Measurements from ENCODE around the gene PDE3A. TPM values are rescaled to one million over a fixed set of nuclear protein-coding genes. Genes with fewer than 3 reads are reported as not detected.

PDE3A gene
- polyA plus RNA-seq, 3 donors, result 0.10 TPM; not detected in 2

- Histone ChIP-seq H3K9ac (ENCODE audit: insufficient read depth, low read length, poor library complexity, severe bottlenecking) (no peak overlapping the region), H3K79me2 (ENCODE audit: insufficient read depth, low read length) (no peaks in the 10 kb centered on the region), H4K20me1 (ENCODE audit: insufficient read depth, low read length) (no peaks in the 10 kb centered on the region), H3K27ac (ENCODE audit: low read depth in 1 of 2, low read length in 2 of 2) (no peak overlapping the region), H3K4me2 (replicated peaks; ENCODE audit: extremely low read depth, low read length, poor library complexity, severe bottlenecking) (no peak overlapping the region), H3K4me3 (replicated peaks in 1 of 3; ENCODE audit: low read depth in 2 of 3, low read length in 3 of 3) (no peak overlapping the region), H3K36me3 (replicated peaks in 1 of 2; ENCODE audit: control insufficient read depth in 1 of 2, insufficient read depth in 2 of 2, low read length in 2 of 2) (no peaks in the 10 kb centered on the region), H2AFZ (ENCODE audit: insufficient read depth, low read depth, low read length, poor library complexity, severe bottlenecking) (no peak overlapping the region), H3K9me3 (replicated peaks in 1 of 2; ENCODE audit: control insufficient read depth in 1 of 2, insufficient read depth in 1 of 2, low read length in 2 of 2) (peaks cover 6 to 13% of the 10 kb centered on the region in 2 donors), H3K27me3 (ENCODE audit: control insufficient read depth in 2 of 2, insufficient read depth in 2 of 2, low read length in 2 of 2) (no peaks in the 10 kb centered on the region), H3K4me1 (ENCODE audit: control insufficient read depth in 1 of 2, insufficient read depth in 2 of 2, low read length in 2 of 2) (no peaks in the 10 kb centered on the region)
- intact Hi-C loops (cut with micrococcal nuclease), result no loop called here
- Mint-ChIP-seq H3K4me3 (no peak overlapping the region), H3K27ac (no peak overlapping the region), H3K9me3 (peaks cover 14 to 29% (median 16%) of the 10 kb centered on the region in 7 donors), H3K4me1 (no peaks in the 10 kb centered on the region), H3K36me3 (no peaks in the 10 kb centered on the region), H3K27me3 (ENCODE audit: low read depth in 3 of 3) (no peaks in the 10 kb centered on the region)
- 100% methylated on average over 1 of the region's 2 CpGs for WGBS (ENCODE audit: insufficient coverage)
- TF ChIP-seq, protein P1, sequence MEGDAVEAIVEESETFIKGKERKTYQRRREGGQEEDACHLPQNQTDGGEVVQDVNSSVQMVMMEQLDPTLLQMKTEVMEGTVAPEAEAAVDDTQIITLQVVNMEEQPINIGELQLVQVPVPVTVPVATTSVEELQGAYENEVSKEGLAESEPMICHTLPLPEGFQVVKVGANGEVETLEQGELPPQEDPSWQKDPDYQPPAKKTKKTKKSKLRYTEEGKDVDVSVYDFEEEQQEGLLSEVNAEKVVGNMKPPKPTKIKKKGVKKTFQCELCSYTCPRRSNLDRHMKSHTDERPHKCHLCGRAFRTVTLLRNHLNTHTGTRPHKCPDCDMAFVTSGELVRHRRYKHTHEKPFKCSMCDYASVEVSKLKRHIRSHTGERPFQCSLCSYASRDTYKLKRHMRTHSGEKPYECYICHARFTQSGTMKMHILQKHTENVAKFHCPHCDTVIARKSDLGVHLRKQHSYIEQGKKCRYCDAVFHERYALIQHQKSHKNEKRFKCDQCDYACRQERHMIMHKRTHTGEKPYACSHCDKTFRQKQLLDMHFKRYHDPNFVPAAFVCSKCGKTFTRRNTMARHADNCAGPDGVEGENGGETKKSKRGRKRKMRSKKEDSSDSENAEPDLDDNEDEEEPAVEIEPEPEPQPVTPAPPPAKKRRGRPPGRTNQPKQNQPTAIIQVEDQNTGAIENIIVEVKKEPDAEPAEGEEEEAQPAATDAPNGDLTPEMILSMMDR (IDR thresholded peaks at IDR 0.05), result no peak
- DNase-seq, result no peak
These were observed 29.3 kb upstream of the PDE3A start for GRCh38 chr12:20339060-20339459.

- no peaks in the 10 kb centered on the region for H3K27me3 Mint-ChIP-seq (ENCODE audit: low read depth in 3 of 3)
- H3K4me1 ChIP-seq (ENCODE audit: control insufficient read depth in 1 of 2, insufficient read depth in 2 of 2, low read length in 2 of 2), result no peaks in the 10 kb centered on the region
- H3K36me3 Mint-ChIP-seq, result no peaks in the 10 kb centered on the region
- H2AFZ ChIP-seq (ENCODE audit: insufficient read depth, low read depth, low read length, poor library complexity, severe bottlenecking), result no peak overlapping the region
- H3K9me3 ChIP-seq (replicated peaks in 1 of 2; ENCODE audit: control insufficient read depth in 1 of 2, insufficient read depth in 1 of 2, low read length in 2 of 2), result no peaks in the 10 kb centered on the region
- H3K79me2 ChIP-seq (ENCODE audit: insufficient read depth, low read length), result no peaks in the 10 kb centered on the region
- H3K27ac Mint-ChIP-seq, result no peak overlapping the region
- H3K4me1 Mint-ChIP-seq, result no peaks in the 10 kb centered on the region
- H3K4me3 Mint-ChIP-seq, result no peak overlapping the region
- H3K27ac ChIP-seq (ENCODE audit: low read depth in 1 of 2, low read length in 2 of 2), result no peak overlapping the region
- H4K20me1 ChIP-seq (ENCODE audit: insufficient read depth, low read length), result no peaks in the 10 kb centered on the region
- H3K9me3 Mint-ChIP-seq, result peaks cover 0 to 7% (median under 1%) of the 10 kb centered on the region in 7 donors
- no peak overlapping the region for H3K4me3 ChIP-seq (replicated peaks in 1 of 3; ENCODE audit: low read depth in 2 of 3, low read length in 3 of 3)
- H3K36me3 ChIP-seq (replicated peaks in 1 of 2; ENCODE audit: control insufficient read depth in 1 of 2, insufficient read depth in 2 of 2, low read length in 2 of 2), result no peaks in the 10 kb centered on the region
- H3K27me3 ChIP-seq (ENCODE audit: control insufficient read depth in 2 of 2, insufficient read depth in 2 of 2, low read length in 2 of 2), result no peaks in the 10 kb centered on the region
- TF ChIP-seq, protein P1 (IDR thresholded peaks at IDR 0.05), result no peak
- intact Hi-C loops (cut with micrococcal nuclease), result no loop called here
- no peak overlapping the region for H3K9ac ChIP-seq (ENCODE audit: insufficient read depth, low read length, poor library complexity, severe bottlenecking)
- no peak overlapping the region for H3K4me2 ChIP-seq (replicated peaks; ENCODE audit: extremely low read depth, low read length, poor library complexity, severe bottlenecking)
- WGBS (ENCODE audit: insufficient coverage), result 100% methylated on average over 1 of the region's 3 CpGs
- DNase-seq, result no peak
These were observed 26.2 kb upstream of the PDE3A start for GRCh38 chr12:20342111-20342510.

Data from CD14-positive monocyte (primary cell).